ENCODE data around the gene CKAP4.

- TF ChIP-seq CTCF (IDR thresholded peaks at IDR 0.05) (no peak), POLR2A (IDR thresholded peaks at IDR 0.05) (no peak)
These were observed 12.1 kb downstream of the CKAP4 start for GRCh38 chr12:106235770-106236169.
